IMR-90 (cell line): ENCODE data around the gene PRDM5. TPM values are rescaled to one million over a fixed set of nuclear protein-coding genes. Genes with fewer than 3 reads are reported as not detected.

Source experiments
- ATAC-seq: fragments of 200-7000 bp; cut with Tn5 transposase; 2 replicates; pipeline ENCODE4 v1.9.1; 2020; ENCODE audit warnings: low read depth, mild to moderate bottlenecking, moderate library complexity
- BruUV-seq: library from RNA; stranded (reverse); fragments of 400-500 nt; replicated peaks from 2 replicates; lab custom pipeline; 2021; lab: Mats Ljungman, UMichigan
- CTCF ChIA-PET: fragments of 300-600 bp; formaldehyde crosslinking; extraction: SDS; loops from one replicate; lab custom pipeline; 2021; ENCODE audit warnings: antibody characterized with exemption; lab: Yijun Ruan, JAX
- POLR2A ChIA-PET: fragments of 300-600 bp; sonication (Branson Sonifier 250); formaldehyde crosslinking; loops from one replicate; lab custom pipeline; 2022; ENCODE audit warnings: antibody characterized with exemption; ENCODE audit not compliant: unreplicated experiment; lab: Charles Lee
- DNase-seq: peaks from one replicate; pipeline ENCODE4 v3.0.0; 2013
- H2AFZ ChIP-seq: replicated peaks from 2 replicates; pipeline ENCODE3; 2013; ENCODE audit warnings: low read length, mild to moderate bottlenecking; ENCODE audit not compliant: poor library complexity
- H2AK5ac ChIP-seq: 2 replicates; pipeline ENCODE4 v1.6.1; 2013; ENCODE audit warnings: low read depth, low read length, inconsistent platforms
- H2AK9ac ChIP-seq: replicated peaks from 2 replicates; pipeline ENCODE3; 2013; ENCODE audit warnings: mild to moderate bottlenecking, low read depth, low read length, moderate library complexity; ENCODE audit not compliant: poor library complexity
- H2BK120ac ChIP-seq: 2 replicates; pipeline ENCODE4 v1.6.1; 2013; ENCODE audit warnings: low read depth, low read length, inconsistent platforms
- H2BK15ac ChIP-seq: 3 replicates; pipeline ENCODE4 v1.6.1; 2013; ENCODE audit warnings: low read depth, low read length, inconsistent platforms
- H2BK20ac ChIP-seq: 2 replicates; pipeline ENCODE4 v1.6.1; 2013; ENCODE audit warnings: low read depth, mild to moderate bottlenecking, inconsistent platforms, low read length, moderate library complexity
- H2BK5ac ChIP-seq: 2 replicates; pipeline ENCODE4 v1.6.1; 2013; ENCODE audit warnings: mild to moderate bottlenecking, low read depth, low read length, inconsistent platforms; ENCODE audit not compliant: poor library complexity, severe bottlenecking
- H3K14ac ChIP-seq: replicated peaks from 2 replicates; pipeline ENCODE4 v1.6.1; 2013; ENCODE audit warnings: low read depth, low read length, inconsistent platforms
- H3K18ac ChIP-seq: 2 replicates; pipeline ENCODE4 v1.6.1; 2013; ENCODE audit warnings: low read depth, low read length, control low read depth
- H3K23ac ChIP-seq: 2 replicates; pipeline ENCODE4 v1.6.1; 2013; ENCODE audit warnings: low read depth, low read length, inconsistent platforms
- H3K27ac ChIP-seq: 2 replicates; pipeline ENCODE4 v1.5.1; 2013; ENCODE audit warnings: mild to moderate bottlenecking, control low read depth, low read length; ENCODE audit not compliant: insufficient read depth
- H3K27me3 ChIP-seq: 2 replicates; pipeline ENCODE4 v1.6.1; 2013; ENCODE audit warnings: low read length; ENCODE audit not compliant: control insufficient read depth, insufficient read depth
- H3K36me3 ChIP-seq: 2 replicates; pipeline ENCODE4 v1.6.1; 2013; ENCODE audit warnings: low read length, mixed read lengths; ENCODE audit not compliant: control insufficient read depth, insufficient read depth
- H3K4ac ChIP-seq: 2 replicates; pipeline ENCODE4 v1.6.1; 2013; ENCODE audit warnings: low read depth, low read length, inconsistent platforms
- H3K4me1 ChIP-seq: 2 replicates; pipeline ENCODE4 v1.6.1; 2013; ENCODE audit warnings: low read length, mixed read lengths; ENCODE audit not compliant: control insufficient read depth, insufficient read depth
- H3K4me2 ChIP-seq: 2 replicates; pipeline ENCODE4 v1.6.1; 2013; ENCODE audit warnings: low read depth, mild to moderate bottlenecking, control low read depth, low read length, moderate library complexity
- H3K4me3 ChIP-seq: 2 replicates; pipeline ENCODE4 v1.5.1; 2013; ENCODE audit warnings: low read depth, mild to moderate bottlenecking, control low read depth, low read length, moderate library complexity; ENCODE audit not compliant: insufficient read depth
- H3K56ac ChIP-seq: 2 replicates; pipeline ENCODE4 v1.6.1; 2013; ENCODE audit warnings: low read length, inconsistent platforms; ENCODE audit not compliant: insufficient read depth; ENCODE audit errors: extremely low read depth
- H3K79me1 ChIP-seq, 2 experiments: 2 replicates each; pipeline ENCODE4 v1.6.1; 2013; ENCODE audit warnings: low read length in 2 of 2, inconsistent platforms in 1 of 2, low read depth in 1 of 2
- H3K9ac ChIP-seq: 2 replicates; pipeline ENCODE4 v1.6.1; 2013; ENCODE audit warnings: low read depth, low read length, control low read depth
- H3K9me1 ChIP-seq: 2 replicates; pipeline ENCODE4 v1.6.1; 2013; ENCODE audit warnings: low read length, inconsistent platforms; ENCODE audit not compliant: insufficient read depth
- H3K9me3 ChIP-seq: 2 replicates; pipeline ENCODE4 v1.6.1; 2013; ENCODE audit warnings: low read length; ENCODE audit not compliant: control insufficient read depth, insufficient read depth
- H4K20me1 ChIP-seq: 2 replicates; pipeline ENCODE4 v1.6.1; 2013; ENCODE audit warnings: low read length, inconsistent platforms; ENCODE audit not compliant: insufficient read depth
- H4K5ac ChIP-seq: 2 replicates; pipeline ENCODE4 v1.6.1; 2013; ENCODE audit warnings: mild to moderate bottlenecking, low read depth, low read length, control low read depth
- H4K8ac ChIP-seq, 2 experiments: 2 replicates each; pipeline ENCODE4 v1.6.1; 2013; ENCODE audit warnings: low read depth in 2 of 2, low read length in 2 of 2, control low read depth in 1 of 2, inconsistent platforms in 1 of 2
- H4K91ac ChIP-seq: 2 replicates; pipeline ENCODE4 v1.6.1; 2013; ENCODE audit warnings: low read depth, low read length, inconsistent platforms; ENCODE audit not compliant: insufficient read depth
- SMC3 ChIP-seq: fragments of 150-350 bp; IDR thresholded peaks from 2 replicates; pipeline ENCODE4 v1.6.1; 2016; ENCODE audit warnings: low read depth, mild to moderate bottlenecking, antibody characterized with exemption, low read length, moderate library complexity
- WGBS, 2 experiments: methylation state at CpG; one replicate each; pipeline versions ENCODE4 v1.1.5 to v1.1.7; 2013; ENCODE audit warnings: missing lambda C conversion rate in 2 of 2; ENCODE audit not compliant: insufficient read length in 1 of 2; ENCODE audit errors: extremely low coverage in 2 of 2; 5-methylcytosine and 5-hydroxymethylcytosine counted together
- dilution Hi-C: fragments of 300-500 bp; cut with HindIII; formaldehyde crosslinking; loops from one replicate; pipeline ENCODE4 v1.14.3; 2018; ENCODE audit warnings: low sequenced_read_pairs; ENCODE audit not compliant: unreplicated experiment
- in situ Hi-C: fragments of 300-500 bp; cut with MboI; formaldehyde crosslinking; loops from 3 replicates; pipeline ENCODE4 v1.14.3; 2019; ENCODE audit warnings: low sequenced_read_pairs, inconsistent platforms, mixed read lengths
- intact Hi-C: fragments of 100-400 bp; cut with micrococcal nuclease; formaldehyde crosslinking; loops from 2 replicates; pipeline ENCODE4 v1.10.0; 2022
- polyA plus RNA-seq, 3 experiments: library from polyadenylated mRNA; depleted of rRNA; stranded (reverse); fragments of >200 nt; gene quantifications; 2 replicates each; pipeline ENCODE4 v1.2.3, GENCODE V29; 2012; ENCODE audit warnings: low replicate concordance in 1 of 3
- total RNA-seq: library from RNA; depleted of rRNA; stranded (reverse); fragments of >200 nt; gene quantifications from 2 replicates; pipeline ENCODE4 v1.2.3, GENCODE V29; 2012
- TF ChIP-seq, protein P1 (sequence below): fragments of 150-350 bp; IDR thresholded peaks from 2 replicates; pipeline ENCODE4 v1.6.1; 2017; ENCODE audit warnings: mild to moderate bottlenecking, antibody characterized with exemption, low read length, low read depth

The PRDM5 gene
- total and polyA plus RNA-seq, 2 of the 4 experiments (the other 2 are of a cell fraction), result 4.1 to 10.8 TPM

DNA sequence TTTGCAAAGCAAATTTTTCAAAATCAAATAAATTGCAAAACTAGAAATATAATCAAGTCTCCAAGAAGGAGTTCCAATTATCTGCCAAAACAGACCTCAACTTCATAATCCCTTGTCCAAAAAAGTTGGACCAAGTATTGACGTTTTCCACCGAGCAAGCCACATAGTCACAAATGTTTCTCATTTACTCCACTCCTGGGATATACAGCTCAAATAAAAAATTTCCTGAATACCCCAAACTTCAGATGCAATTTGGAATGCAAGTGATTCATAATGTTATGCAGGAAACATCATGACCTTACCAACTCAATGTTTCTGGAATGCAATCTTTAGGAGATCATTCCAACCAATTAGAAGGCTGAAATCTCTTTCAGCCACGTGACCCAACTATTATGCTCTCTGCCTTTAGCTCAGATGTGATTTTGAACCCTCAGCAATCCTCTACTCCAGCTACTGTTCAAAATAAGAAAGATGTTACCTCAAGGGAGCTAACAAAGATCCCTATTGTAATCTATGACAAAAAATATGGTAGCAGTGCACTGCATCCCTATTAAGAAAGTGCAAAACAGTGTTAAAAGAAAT lies 72.4 kb downstream of the PRDM5 start:
- POLR2A ChIA-PET, result no interaction called here
- TF ChIP-seq, protein P1, sequence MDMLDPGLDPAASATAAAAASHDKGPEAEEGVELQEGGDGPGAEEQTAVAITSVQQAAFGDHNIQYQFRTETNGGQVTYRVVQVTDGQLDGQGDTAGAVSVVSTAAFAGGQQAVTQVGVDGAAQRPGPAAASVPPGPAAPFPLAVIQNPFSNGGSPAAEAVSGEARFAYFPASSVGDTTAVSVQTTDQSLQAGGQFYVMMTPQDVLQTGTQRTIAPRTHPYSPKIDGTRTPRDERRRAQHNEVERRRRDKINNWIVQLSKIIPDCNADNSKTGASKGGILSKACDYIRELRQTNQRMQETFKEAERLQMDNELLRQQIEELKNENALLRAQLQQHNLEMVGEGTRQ, result peak; percentile 70
- TF ChIP-seq SMC3, result no peak
- no CpG with 5 or more reads among the region's 3 CpGs for WGBS, 2 experiments

More for the DNA sequence above, 72.4 kb downstream of the PRDM5 start:
- H2BK120ac ChIP-seq, result 0 out of 2 replicates have a peak overlapping the region, but pooled peaks have one; percentile 0
- in situ Hi-C loops, result no loop called here
- no peak overlapping the region for H4K5ac ChIP-seq
- DNase-seq, result peak; percentile 68
- intact Hi-C loops, result no loop called here
- H3K23ac ChIP-seq, result no peak overlapping the region
- BruUV-seq, result no TSS peak
- H3K79me1 ChIP-seq, result no peaks in the 10 kb centered on the region; a peak in 1 of 4 replicates
- H3K4me1 ChIP-seq, result peaks cover 8% of the 10 kb centered on the region
- dilution Hi-C loops, result no loop called here
- no peak overlapping the region for H3K56ac ChIP-seq
- peak overlapping the region; percentile 37; the same call in 1 of the 2 replicates for H3K18ac ChIP-seq
- H4K8ac ChIP-seq, result peak overlapping the region in 1 of 2 experiments; percentile 50; a peak in 2 of 4 replicates
- H3K27me3 ChIP-seq, result no peaks in the 10 kb centered on the region
- H4K20me1 ChIP-seq, result no peaks in the 10 kb centered on the region
- no peaks in the 10 kb centered on the region for H3K36me3 ChIP-seq
- H2BK20ac ChIP-seq, result no peak overlapping the region
- no peak overlapping the region for H2BK5ac ChIP-seq
- peak overlapping the region; percentile 20; the same call in 1 of the 2 replicates for H3K4me2 ChIP-seq
- H3K4me3 ChIP-seq, result no peak overlapping the region
- peak; percentile 90 for ATAC-seq
- no peak overlapping the region for H3K27ac ChIP-seq
- CTCF ChIA-PET, result no interaction called here
- no peak overlapping the region for H3K14ac ChIP-seq
- H4K91ac ChIP-seq, result no peak overlapping the region
- H2AFZ ChIP-seq, result no peak overlapping the region
- peak overlapping the region; percentile 49; the same call in 1 of the 3 replicates for H2BK15ac ChIP-seq
- H2AK9ac ChIP-seq, result no peak overlapping the region
- no peak overlapping the region for H3K4ac ChIP-seq
- no peaks in the 10 kb centered on the region; the same call in 1 of the 2 replicates for H3K9me1 ChIP-seq
- H2AK5ac ChIP-seq, result no peak overlapping the region
- no peaks in the 10 kb centered on the region for H3K9me3 ChIP-seq
- no peak overlapping the region for H3K9ac ChIP-seq
